ENCODE data around the gene PPARGC1A.

- no peak for TF ChIP-seq EZH2 (IDR thresholded peaks at IDR 0.05; ENCODE audit: borderline replicate concordance, insufficient read depth, low read depth, low read length, poor library complexity, severe bottlenecking)
- TF ChIP-seq, protein P1, sequence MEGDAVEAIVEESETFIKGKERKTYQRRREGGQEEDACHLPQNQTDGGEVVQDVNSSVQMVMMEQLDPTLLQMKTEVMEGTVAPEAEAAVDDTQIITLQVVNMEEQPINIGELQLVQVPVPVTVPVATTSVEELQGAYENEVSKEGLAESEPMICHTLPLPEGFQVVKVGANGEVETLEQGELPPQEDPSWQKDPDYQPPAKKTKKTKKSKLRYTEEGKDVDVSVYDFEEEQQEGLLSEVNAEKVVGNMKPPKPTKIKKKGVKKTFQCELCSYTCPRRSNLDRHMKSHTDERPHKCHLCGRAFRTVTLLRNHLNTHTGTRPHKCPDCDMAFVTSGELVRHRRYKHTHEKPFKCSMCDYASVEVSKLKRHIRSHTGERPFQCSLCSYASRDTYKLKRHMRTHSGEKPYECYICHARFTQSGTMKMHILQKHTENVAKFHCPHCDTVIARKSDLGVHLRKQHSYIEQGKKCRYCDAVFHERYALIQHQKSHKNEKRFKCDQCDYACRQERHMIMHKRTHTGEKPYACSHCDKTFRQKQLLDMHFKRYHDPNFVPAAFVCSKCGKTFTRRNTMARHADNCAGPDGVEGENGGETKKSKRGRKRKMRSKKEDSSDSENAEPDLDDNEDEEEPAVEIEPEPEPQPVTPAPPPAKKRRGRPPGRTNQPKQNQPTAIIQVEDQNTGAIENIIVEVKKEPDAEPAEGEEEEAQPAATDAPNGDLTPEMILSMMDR (IDR thresholded peaks at IDR 0.05): no peak
Observed at GRCh38 chr4:23934915-23935314, 45.1 kb upstream of the PPARGC1A start.

Data from B cell (primary cell).